ENCODE data around the gene LSR. TPM values are rescaled to one million over a fixed set of nuclear protein-coding genes. Genes with fewer than 3 reads are reported as not detected.

LSR gene
- total and polyA plus RNA-seq, 2 of the 4 experiments (the other 2 are of a cell fraction) = 0.18 to 0.44 TPM

- TF ChIP-seq MAZ (IDR thresholded peaks at IDR 0.05; ENCODE audit: borderline replicate concordance, low read depth, low read length) = no peak
These were observed 23.9 kb upstream of the LSR start (continued) for GRCh38 chr19:35224681-35225571.

DNA sequence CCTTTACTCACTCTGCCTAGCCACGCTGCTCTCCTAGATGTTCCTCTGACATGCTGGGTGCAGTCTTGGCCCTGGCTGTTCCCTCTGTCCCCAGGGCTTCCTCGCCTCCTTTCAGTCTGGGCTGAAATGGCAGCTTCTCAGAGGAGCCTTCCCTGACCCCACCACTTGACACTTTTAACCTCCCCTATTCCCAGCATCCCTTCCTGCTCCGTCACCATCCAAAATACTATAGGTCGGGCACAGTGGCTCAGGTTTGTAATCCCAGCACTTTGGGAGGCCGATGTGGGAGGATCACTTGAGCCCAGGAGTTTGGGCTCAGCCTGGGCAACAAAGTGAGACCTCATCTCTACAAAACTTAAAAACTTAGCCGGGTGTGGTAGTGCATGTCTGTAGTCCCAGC is 22.9 kb upstream of the LSR start:
- ATAC-seq (ENCODE audit: low read depth) (no peak), DNase-seq (no peak)
- no peak overlapping the region for H3K18ac ChIP-seq (ENCODE audit: low read depth, low read length)
- H2BK5ac ChIP-seq (ENCODE audit: low read depth, low read length, poor library complexity, severe bottlenecking) = no peak overlapping the region
- H4K8ac ChIP-seq (ENCODE audit: low read depth in 2 of 2, low read length in 2 of 2) = no peak overlapping the region
- no peaks in the 10 kb centered on the region for H4K20me1 ChIP-seq (ENCODE audit: insufficient read depth, low read length)
- dilution Hi-C loops (cut with HindIII; ENCODE audit: low sequenced_read_pairs, unreplicated experiment) = no loop called here
- no peak overlapping the region for H3K56ac ChIP-seq (ENCODE audit: extremely low read depth, insufficient read depth, low read length)
- H4K5ac ChIP-seq (ENCODE audit: low read depth, low read length) = no peak overlapping the region
- H3K27me3 ChIP-seq (ENCODE audit: control insufficient read depth, insufficient read depth, low read length) = peaks cover 13% of the 10 kb centered on the region
- H3K23ac ChIP-seq (ENCODE audit: low read depth, low read length) = no peak overlapping the region
- H2BK20ac ChIP-seq (ENCODE audit: low read depth, low read length) = no peak overlapping the region
- H4K91ac ChIP-seq (ENCODE audit: insufficient read depth, low read depth, low read length) = no peak overlapping the region
- no peak overlapping the region for H3K27ac ChIP-seq (ENCODE audit: insufficient read depth, low read length)
- no peak overlapping the region for H3K9ac ChIP-seq (ENCODE audit: low read depth, low read length)
- no TSS peak for BruUV-seq (replicated peaks)
- H3K4me1 ChIP-seq (ENCODE audit: control insufficient read depth, insufficient read depth, low read length) = no peaks in the 10 kb centered on the region
- H2AK5ac ChIP-seq (ENCODE audit: low read depth, low read length) = no peak overlapping the region
- no peak overlapping the region for H3K4me2 ChIP-seq (ENCODE audit: low read depth, low read length)
- H3K4me3 ChIP-seq (ENCODE audit: insufficient read depth, low read depth, low read length) = no peak overlapping the region
- no peak overlapping the region for H3K14ac ChIP-seq (replicated peaks; ENCODE audit: low read depth, low read length)
- H2BK15ac ChIP-seq (ENCODE audit: low read depth, low read length) = no peak overlapping the region
- H2BK120ac ChIP-seq (ENCODE audit: low read depth, low read length) = no peak overlapping the region
- 57% methylated on average over 1 of the region's 6 CpGs; no CpG with 5 or more reads in 1 of the 2 experiments for WGBS, 2 experiments (ENCODE audit: extremely low coverage in 2 of 2, insufficient read length in 1 of 2)
- no peak overlapping the region for H2AK9ac ChIP-seq (replicated peaks; ENCODE audit: low read depth, low read length, poor library complexity)
- no peaks in the 10 kb centered on the region for H3K79me1 ChIP-seq (ENCODE audit: low read depth in 1 of 2, low read length in 2 of 2)
- intact Hi-C loops (cut with micrococcal nuclease) = no loop called here
- H3K9me3 ChIP-seq (ENCODE audit: control insufficient read depth, insufficient read depth, low read length) = peaks cover 3% of the 10 kb centered on the region; the same call in 1 of the 2 replicates
- in situ Hi-C loops (cut with MboI; ENCODE audit: low sequenced_read_pairs) = no loop called here
- no peaks in the 10 kb centered on the region for H3K36me3 ChIP-seq (ENCODE audit: control insufficient read depth, insufficient read depth, low read length)
- H2AFZ ChIP-seq (replicated peaks; ENCODE audit: low read length, poor library complexity) = no peak overlapping the region
- no peaks in the 10 kb centered on the region for H3K9me1 ChIP-seq (ENCODE audit: insufficient read depth, low read length)
- ChIA-PET POLR2A (ENCODE audit: unreplicated experiment) (no interaction called here), CTCF (no interaction called here)
- no peak overlapping the region for H3K4ac ChIP-seq (ENCODE audit: low read depth, low read length)
- TF ChIP-seq CHD1 (IDR thresholded peaks at IDR 0.05; ENCODE audit: low read depth, low read length) = no peak
- no peak for TF ChIP-seq MAZ (IDR thresholded peaks at IDR 0.05; ENCODE audit: borderline replicate concordance, low read depth, low read length)
- TF ChIP-seq FOS (IDR thresholded peaks at IDR 0.05; ENCODE audit: low read depth, low read length) = no peak
- TF ChIP-seq NFE2L2 (IDR thresholded peaks at IDR 0.05; ENCODE audit: low read depth, low read length) = no peak
- no peak for TF ChIP-seq BHLHE40 (IDR thresholded peaks at IDR 0.05; ENCODE audit: low read depth, low read length)
- no peak for TF ChIP-seq RAD21 (IDR thresholded peaks at IDR 0.05; ENCODE audit: low read length)
- TF ChIP-seq MAFK (IDR thresholded peaks at IDR 0.05; ENCODE audit: low read depth, low read length) = no peak
- TF ChIP-seq RCOR1 (IDR thresholded peaks at IDR 0.05; ENCODE audit: insufficient replicate concordance, low read length) = no peak
- TF ChIP-seq MXI1 (IDR thresholded peaks at IDR 0.05; ENCODE audit: borderline replicate concordance, low read depth, low read length) = no peak
- TF ChIP-seq, protein P1, sequence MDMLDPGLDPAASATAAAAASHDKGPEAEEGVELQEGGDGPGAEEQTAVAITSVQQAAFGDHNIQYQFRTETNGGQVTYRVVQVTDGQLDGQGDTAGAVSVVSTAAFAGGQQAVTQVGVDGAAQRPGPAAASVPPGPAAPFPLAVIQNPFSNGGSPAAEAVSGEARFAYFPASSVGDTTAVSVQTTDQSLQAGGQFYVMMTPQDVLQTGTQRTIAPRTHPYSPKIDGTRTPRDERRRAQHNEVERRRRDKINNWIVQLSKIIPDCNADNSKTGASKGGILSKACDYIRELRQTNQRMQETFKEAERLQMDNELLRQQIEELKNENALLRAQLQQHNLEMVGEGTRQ (IDR thresholded peaks at IDR 0.05; ENCODE audit: low read depth, low read length) = no peak
- TF ChIP-seq CEBPB (IDR thresholded peaks at IDR 0.05; ENCODE audit: low read depth, low read length) = no peak
- TF ChIP-seq POLR2A (IDR thresholded peaks at IDR 0.05; ENCODE audit: low read depth, low read length) = no peak
- TF ChIP-seq SMC3 (IDR thresholded peaks at IDR 0.05; ENCODE audit: low read depth, low read length) = no peak
- TF ChIP-seq, protein P2, sequence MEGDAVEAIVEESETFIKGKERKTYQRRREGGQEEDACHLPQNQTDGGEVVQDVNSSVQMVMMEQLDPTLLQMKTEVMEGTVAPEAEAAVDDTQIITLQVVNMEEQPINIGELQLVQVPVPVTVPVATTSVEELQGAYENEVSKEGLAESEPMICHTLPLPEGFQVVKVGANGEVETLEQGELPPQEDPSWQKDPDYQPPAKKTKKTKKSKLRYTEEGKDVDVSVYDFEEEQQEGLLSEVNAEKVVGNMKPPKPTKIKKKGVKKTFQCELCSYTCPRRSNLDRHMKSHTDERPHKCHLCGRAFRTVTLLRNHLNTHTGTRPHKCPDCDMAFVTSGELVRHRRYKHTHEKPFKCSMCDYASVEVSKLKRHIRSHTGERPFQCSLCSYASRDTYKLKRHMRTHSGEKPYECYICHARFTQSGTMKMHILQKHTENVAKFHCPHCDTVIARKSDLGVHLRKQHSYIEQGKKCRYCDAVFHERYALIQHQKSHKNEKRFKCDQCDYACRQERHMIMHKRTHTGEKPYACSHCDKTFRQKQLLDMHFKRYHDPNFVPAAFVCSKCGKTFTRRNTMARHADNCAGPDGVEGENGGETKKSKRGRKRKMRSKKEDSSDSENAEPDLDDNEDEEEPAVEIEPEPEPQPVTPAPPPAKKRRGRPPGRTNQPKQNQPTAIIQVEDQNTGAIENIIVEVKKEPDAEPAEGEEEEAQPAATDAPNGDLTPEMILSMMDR (conservative IDR thresholded peaks at IDR 0.05; ENCODE audit: low read depth, low read length) = no peak
- TF ChIP-seq RFX5 (IDR thresholded peaks at IDR 0.05; ENCODE audit: low read depth, low read length) = no peak

Data from IMR-90 (cell line).